GM12872 (cell line): Measurements from ENCODE around the gene MCC.

ENCODE experiments used
- CTCF ChIP-seq: IDR thresholded peaks from 3 replicates; pipeline ENCODE4 v1.5.1; 2011; ENCODE audit warnings: low read depth, mild to moderate bottlenecking, low read length, moderate library complexity; ENCODE audit not compliant: insufficient read depth

MCC gene

DNA sequence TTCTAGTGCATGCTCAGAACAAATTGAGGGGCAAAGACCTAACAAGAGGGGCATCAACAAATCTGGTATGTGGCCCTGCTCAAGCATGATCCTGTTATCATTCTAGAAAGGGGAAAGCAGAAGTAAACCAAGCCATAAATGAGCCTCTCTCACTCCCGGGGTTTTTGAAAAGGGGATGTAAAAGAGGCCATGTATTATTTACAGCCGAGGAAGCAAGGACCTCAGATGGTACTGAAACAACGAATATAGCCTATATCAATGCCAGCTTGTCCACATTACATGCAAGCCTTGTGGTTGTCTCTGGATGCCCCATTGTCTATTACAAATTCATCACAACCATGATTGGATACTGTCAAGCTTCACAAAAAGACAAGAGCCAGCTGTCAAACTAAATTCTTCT, 300.3 kb downstream of the MCC start:
- no peak for TF ChIP-seq CTCF

- no peak for TF ChIP-seq CTCF
Observed at GRCh38 chr5:113186061-113186460, 302.2 kb downstream of the MCC start.

DNA sequence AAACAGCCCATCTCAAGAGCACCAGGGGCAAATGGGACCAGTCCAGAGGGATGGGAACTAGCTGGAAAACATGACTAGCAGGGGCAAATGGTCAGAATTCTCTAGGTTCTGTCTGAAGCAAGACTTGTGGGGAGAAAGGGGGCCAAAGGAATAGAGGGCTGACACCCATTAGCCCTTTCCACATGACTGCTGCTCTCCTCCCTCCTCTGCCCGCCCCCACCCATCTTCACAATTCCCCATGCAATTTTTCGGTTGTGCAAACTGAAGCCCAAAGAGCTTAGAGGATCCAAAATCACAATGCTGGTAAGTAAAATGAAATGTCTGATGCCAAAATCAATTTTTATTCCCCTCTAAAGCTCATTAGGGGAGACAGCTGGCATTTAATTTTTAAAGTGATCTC, 304.6 kb downstream of the MCC start:
- TF ChIP-seq CTCF: no peak

- no peak for TF ChIP-seq CTCF
Observed at GRCh38 chr5:113182658-113183344, 305.5 kb downstream of the MCC start.

DNA sequence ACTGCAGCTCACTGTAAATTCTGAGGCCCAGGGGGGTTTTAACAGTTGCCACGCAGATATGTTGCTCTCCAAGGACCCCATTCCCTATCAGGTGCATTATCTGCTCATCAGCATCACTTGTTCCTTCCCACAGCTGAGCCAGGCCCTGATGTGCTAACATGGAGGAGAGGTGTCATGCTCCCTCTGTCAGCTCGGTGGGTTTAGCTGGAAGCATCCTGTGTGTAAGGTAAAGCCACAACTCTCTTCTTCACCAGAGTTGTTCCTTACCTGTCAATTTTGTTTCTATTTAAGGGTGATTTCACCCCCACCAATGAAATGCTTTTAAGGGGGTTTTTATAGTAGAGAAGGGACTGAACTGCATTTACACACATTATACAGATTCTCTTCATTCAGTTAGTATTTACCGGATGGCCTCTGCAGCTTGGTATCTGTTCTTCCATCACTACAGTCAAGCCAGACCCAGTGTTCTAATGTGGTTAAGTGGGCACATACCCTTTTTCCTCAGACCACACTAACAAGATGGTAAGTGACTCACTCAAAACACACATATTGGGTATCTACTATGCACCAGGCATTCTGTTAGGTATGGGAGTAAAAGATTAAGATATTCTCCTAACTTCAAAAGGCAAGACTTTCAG, 306.3 kb downstream of the MCC start:
- TF ChIP-seq CTCF: no peak

- no peak for TF ChIP-seq CTCF
Observed at GRCh38 chr5:113181409-113181808, 306.8 kb downstream of the MCC start.

DNA sequence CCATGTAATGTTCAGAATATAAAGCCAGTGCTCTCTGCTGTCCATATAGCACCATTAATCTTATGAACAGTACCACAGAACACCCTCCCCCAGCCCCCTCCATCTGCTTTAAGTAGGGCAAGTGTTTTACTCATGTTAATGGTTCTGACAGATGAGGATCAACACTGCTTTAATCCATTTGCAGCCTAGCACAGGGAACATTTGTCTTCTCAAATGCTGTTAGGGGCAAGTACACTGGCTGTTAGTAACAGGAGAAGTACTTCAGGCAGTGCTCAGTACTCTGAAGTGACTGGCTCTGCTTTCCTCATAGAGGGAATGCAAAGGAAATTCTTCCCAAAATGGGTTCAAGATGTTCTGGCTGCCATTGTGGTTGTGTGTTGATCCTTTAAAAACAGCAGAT, 309.1 kb downstream of the MCC start:
- no peak for TF ChIP-seq CTCF
